Measurements from ENCODE around the gene NLRP8. TPM values are rescaled to one million over a fixed set of nuclear protein-coding genes. Genes with fewer than 3 reads are reported as not detected.

The NLRP8 gene
- total RNA-seq, 1 experiment from 2014 or later: not detected

- H2BK5ac ChIP-seq (ENCODE audit: insufficient read length, low read length): no peak overlapping the region
- no peaks in the 10 kb centered on the region for H3K4me1 ChIP-seq (ENCODE audit: insufficient read depth, low read length)
- no peaks in the 10 kb centered on the region for H3K23me2 ChIP-seq (ENCODE audit: insufficient read length, low read depth, low read length, poor library complexity, severe bottlenecking)
- Mint-ChIP-seq H3K9me3 (peaks cover 92 to 98% of the 10 kb centered on the region in 2 experiments), H3K36me3 (ENCODE audit: insufficient read depth in 1 of 3, low read depth in 3 of 3) (peaks cover 0 to 25% (median 10%) of the 10 kb centered on the region in 3 experiments; a peak in 4 of 7 replicates), H3K27ac (no peak overlapping the region), H3K4me3 (no peak overlapping the region), H3K27me3 (ENCODE audit: low read depth) (no peaks in the 10 kb centered on the region; the same call in none of the 2 replicates), H3K4me1 (no peaks in the 10 kb centered on the region)
- H3K79me1 ChIP-seq (ENCODE audit: insufficient read depth, low read depth, low read length, poor library complexity, severe bottlenecking): no peaks in the 10 kb centered on the region
- no peak overlapping the region for H3T11ph ChIP-seq (ENCODE audit: low read length)
- H4K20me1 ChIP-seq (ENCODE audit: control insufficient read depth, insufficient read depth, insufficient read length): no peaks in the 10 kb centered on the region
- no peak for TF ChIP-seq CTCF (conservative IDR thresholded peaks at IDR 0.05)
- H3K56ac ChIP-seq (ENCODE audit: insufficient read length, low read depth, low read length): no peak overlapping the region
- no peak overlapping the region for H2AK5ac ChIP-seq (ENCODE audit: insufficient read length, low read length)
- no peak overlapping the region for H3K14ac ChIP-seq (ENCODE audit: insufficient read depth, low read length)
- no peak overlapping the region for H2AFZ ChIP-seq (ENCODE audit: low read length)
- no peak overlapping the region for H3K4ac ChIP-seq (ENCODE audit: low read depth, low read length)
- no peak overlapping the region for H4K91ac ChIP-seq (ENCODE audit: insufficient read length, low read depth, low read length)
- H3K4me2 ChIP-seq (ENCODE audit: insufficient read depth, insufficient read length, low read length): no peak overlapping the region
- H2BK120ac ChIP-seq (ENCODE audit: low read depth, low read length, poor library complexity, severe bottlenecking): no peak overlapping the region
- H3K9ac ChIP-seq (ENCODE audit: extremely low read depth, insufficient read length, low read length): no peak overlapping the region
- H2BK20ac ChIP-seq (ENCODE audit: low read depth, low read length, poor library complexity, severe bottlenecking): no peak overlapping the region
- no peak overlapping the region for H3K18ac ChIP-seq (ENCODE audit: insufficient read length, low read depth, low read length)
- H3K9me3 ChIP-seq (ENCODE audit: control insufficient read depth, low read depth, low read length): peaks cover 94% of the 10 kb centered on the region
- H2BK12ac ChIP-seq (ENCODE audit: insufficient read length, low read depth, low read length): no peak overlapping the region
- H4K5ac ChIP-seq (ENCODE audit: insufficient read length, low read depth, low read length): no peak overlapping the region
- no peak overlapping the region for H3K27ac ChIP-seq (ENCODE audit: insufficient read length, low read depth, low read length)
- no peaks in the 10 kb centered on the region for H3K79me2 ChIP-seq (ENCODE audit: insufficient read depth, low read length)
- DNase-seq: no peak
- H2BK15ac ChIP-seq (ENCODE audit: low read depth, low read length): no peak overlapping the region
- H3K23ac ChIP-seq (ENCODE audit: insufficient read length, low read depth, low read length): no peak overlapping the region
- H4K8ac ChIP-seq (replicated peaks; ENCODE audit: insufficient read length, low read depth, low read length): no peak overlapping the region
- no peaks in the 10 kb centered on the region for H3K27me3 ChIP-seq (ENCODE audit: insufficient read depth, low read length)
- no CpG with 5 or more reads among the region's 2 CpGs for WGBS (ENCODE audit: extremely low coverage, insufficient read length, low lambda C conversion rate)
Measured at GRCh38 chr19:55909801-55910200, 37.8 kb upstream of the NLRP8 start.
